Measurements from ENCODE around the gene CCDC197.

DNA sequence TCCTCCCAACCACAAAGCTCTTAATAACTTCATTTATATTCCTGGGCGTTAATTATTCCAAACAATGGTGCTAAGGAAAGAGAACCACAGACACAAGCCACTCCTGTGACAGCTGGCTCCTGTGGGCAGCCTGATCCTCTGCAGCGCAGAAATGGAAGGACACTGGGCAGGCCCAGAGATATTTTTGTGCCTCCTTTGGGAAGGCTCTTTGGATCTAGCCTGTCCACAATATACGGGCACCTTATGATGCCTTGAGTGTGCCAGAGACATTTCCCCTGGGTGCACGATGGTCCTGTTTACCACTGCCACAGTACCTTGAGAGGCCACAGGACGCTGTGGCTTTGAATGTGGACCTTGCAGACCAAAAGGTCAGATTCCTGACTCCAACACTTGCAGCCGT, 22.8 kb upstream of the CCDC197 start:
- TF ChIP-seq, protein P1, sequence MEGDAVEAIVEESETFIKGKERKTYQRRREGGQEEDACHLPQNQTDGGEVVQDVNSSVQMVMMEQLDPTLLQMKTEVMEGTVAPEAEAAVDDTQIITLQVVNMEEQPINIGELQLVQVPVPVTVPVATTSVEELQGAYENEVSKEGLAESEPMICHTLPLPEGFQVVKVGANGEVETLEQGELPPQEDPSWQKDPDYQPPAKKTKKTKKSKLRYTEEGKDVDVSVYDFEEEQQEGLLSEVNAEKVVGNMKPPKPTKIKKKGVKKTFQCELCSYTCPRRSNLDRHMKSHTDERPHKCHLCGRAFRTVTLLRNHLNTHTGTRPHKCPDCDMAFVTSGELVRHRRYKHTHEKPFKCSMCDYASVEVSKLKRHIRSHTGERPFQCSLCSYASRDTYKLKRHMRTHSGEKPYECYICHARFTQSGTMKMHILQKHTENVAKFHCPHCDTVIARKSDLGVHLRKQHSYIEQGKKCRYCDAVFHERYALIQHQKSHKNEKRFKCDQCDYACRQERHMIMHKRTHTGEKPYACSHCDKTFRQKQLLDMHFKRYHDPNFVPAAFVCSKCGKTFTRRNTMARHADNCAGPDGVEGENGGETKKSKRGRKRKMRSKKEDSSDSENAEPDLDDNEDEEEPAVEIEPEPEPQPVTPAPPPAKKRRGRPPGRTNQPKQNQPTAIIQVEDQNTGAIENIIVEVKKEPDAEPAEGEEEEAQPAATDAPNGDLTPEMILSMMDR (conservative IDR thresholded peaks at IDR 0.05), result no peak
- no peak for TF ChIP-seq ZFX (IDR thresholded peaks at IDR 0.05)

Measured in C4-2B (cell line).